Measurements from ENCODE around the gene NTRK1.

The NTRK1 gene

GRCh38 chr1:156898161-156898566 lies 37.5 kb downstream of the NTRK1 start:
- no peak for DNase-seq (ENCODE audit: low spot score)

GRCh38 chr1:156898971-156899664 lies 38.5 kb downstream of the NTRK1 start:
- no peak for DNase-seq (ENCODE audit: low spot score)

GRCh38 chr1:156899956-156900718 lies 39.5 kb downstream of the NTRK1 start:
- no peak for DNase-seq (ENCODE audit: low spot score)

GRCh38 chr1:156900896-156901589 lies 40.4 kb downstream of the NTRK1 start:
- no peak for DNase-seq (ENCODE audit: low spot score)

GRCh38 chr1:156901590-156901900 lies 40.9 kb downstream of the NTRK1 start:
- no peak for DNase-seq (ENCODE audit: low spot score)

GRCh38 chr1:156901966-156902915 lies 41.6 kb downstream of the NTRK1 start:
- no peak for DNase-seq (ENCODE audit: low spot score)

GRCh38 chr1:156903328-156904091 lies 42.8 kb downstream of the NTRK1 start:
- no peak for DNase-seq (ENCODE audit: low spot score)

- no peak for DNase-seq (ENCODE audit: low spot score)
Measured at GRCh38 chr1:156904187-156904959, 43.7 kb downstream of the NTRK1 start.

GRCh38 chr1:156905176-156905575 lies 44.5 kb downstream of the NTRK1 start:
- DNase-seq (ENCODE audit: low spot score): no peak

GRCh38 chr1:156905651-156906050 lies 45.0 kb downstream of the NTRK1 start:
- DNase-seq (ENCODE audit: low spot score): no peak

- DNase-seq (ENCODE audit: low spot score): no peak
Measured at GRCh38 chr1:156906206-156906906, 45.7 kb downstream of the NTRK1 start.

GRCh38 chr1:156908541-156908940 lies 47.9 kb downstream of the NTRK1 start:
- no peak for DNase-seq (ENCODE audit: low spot score)

GRCh38 chr1:156908955-156909354 lies 48.3 kb downstream of the NTRK1 start:
- no peak for DNase-seq (ENCODE audit: low spot score)

- DNase-seq (ENCODE audit: low spot score): no peak
Measured at GRCh38 chr1:156909671-156910070, 49.0 kb downstream of the NTRK1 start.

- peak; percentile 92 for DNase-seq (ENCODE audit: low spot score)
Measured at GRCh38 chr1:156910309-156910782, 49.7 kb downstream of the NTRK1 start.

GRCh38 chr1:156911577-156912298 lies 51.1 kb downstream of the NTRK1 start:
- no peak for DNase-seq (ENCODE audit: low spot score)

GRCh38 chr1:156912310-156912709 lies 51.6 kb downstream of the NTRK1 start:
- DNase-seq (ENCODE audit: low spot score): no peak

- DNase-seq (ENCODE audit: low spot score): no peak
Measured at GRCh38 chr1:156912861-156913808, 52.5 kb downstream of the NTRK1 start.

Data from D341Med (cell line).